ENCODE results near the gene SENP1.

The SENP1 gene

GRCh38 chr12:48142818-48143674 is 37.2 kb upstream of the SENP1 start:
- no peak overlapping the region for H2AFZ ChIP-seq (ENCODE audit: insufficient read depth, low read length, poor library complexity)
- no peak overlapping the region for H2BK120ac ChIP-seq (ENCODE audit: insufficient read depth, low read length, poor library complexity)
- no peak overlapping the region for H3K4me3 ChIP-seq (ENCODE audit: low read depth, low read length)
- WGBS (ENCODE audit: extremely low coverage, insufficient coverage, insufficient read length): no CpG with 5 or more reads among the region's 7 CpGs
- no peak overlapping the region for H3K4ac ChIP-seq (ENCODE audit: low read depth, low read length)
- H3K9ac ChIP-seq (ENCODE audit: low read length): no peak overlapping the region
- H3K79me1 ChIP-seq (ENCODE audit: low read length): no peaks in the 10 kb centered on the region
- no peak overlapping the region for H3K27ac ChIP-seq (ENCODE audit: low read depth, low read length)
- H3K4me1 ChIP-seq (ENCODE audit: control insufficient read depth in 1 of 2, insufficient read depth in 2 of 2, low read length in 2 of 2): no peaks in the 10 kb centered on the region
- no peak overlapping the region for H3K14ac ChIP-seq (ENCODE audit: low read length)
- no peak overlapping the region for H2BK5ac ChIP-seq (ENCODE audit: low read depth, low read length, poor library complexity)
- peaks cover 31 to 53% of the 10 kb centered on the region in 2 experiments for H3K36me3 ChIP-seq (ENCODE audit: control insufficient read depth in 1 of 2, insufficient read depth in 2 of 2, low read length in 2 of 2)
- no peak overlapping the region for H4K91ac ChIP-seq (ENCODE audit: low read depth, low read length)
- peaks cover 1% of the 10 kb centered on the region for H3K9me3 ChIP-seq (ENCODE audit: insufficient read depth, low read depth, low read length)
- H3K4me2 ChIP-seq (ENCODE audit: low read length): no peak overlapping the region
- H3K23ac ChIP-seq (ENCODE audit: low read length): no peak overlapping the region
- H3K27me3 ChIP-seq (ENCODE audit: insufficient read depth, low read length): no peaks in the 10 kb centered on the region
- H2AK5ac ChIP-seq (ENCODE audit: low read length): no peak overlapping the region
- no peak overlapping the region for H2BK12ac ChIP-seq (ENCODE audit: low read length)
- H3K18ac ChIP-seq (ENCODE audit: low read length): no peak overlapping the region
- H3K79me2 ChIP-seq (ENCODE audit: control insufficient read depth, insufficient read depth, low read length, poor library complexity): no peaks in the 10 kb centered on the region
- H4K12ac ChIP-seq (ENCODE audit: low read depth, low read length): no peak overlapping the region
- no peak overlapping the region for H4K8ac ChIP-seq (ENCODE audit: low read depth, low read length)
- no peak for DNase-seq

DNA sequence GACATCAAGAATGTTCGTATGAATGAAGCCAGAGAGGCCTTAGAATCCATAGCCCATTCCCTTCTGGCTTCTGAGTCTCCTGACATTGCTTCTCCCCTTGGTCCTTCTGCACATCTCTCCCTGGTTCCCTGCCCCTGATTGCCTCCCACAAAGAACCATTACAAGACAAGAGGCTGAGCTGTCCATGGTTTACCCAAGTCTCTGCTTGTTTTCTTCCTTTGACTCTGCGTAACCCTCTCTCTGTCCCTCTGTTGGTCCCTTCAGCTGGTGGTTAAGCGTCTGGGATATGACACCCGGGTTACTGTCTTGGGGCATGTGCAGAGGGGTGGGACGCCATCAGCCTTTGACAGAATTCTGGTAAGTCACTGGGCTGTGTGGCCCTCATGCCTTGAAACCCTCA is 29.1 kb upstream of the SENP1 start:
- Histone ChIP-seq H4K91ac (ENCODE audit: low read depth, low read length) (no peak overlapping the region), H3K4me2 (ENCODE audit: low read length) (no peak overlapping the region), H3K79me2 (ENCODE audit: control insufficient read depth, insufficient read depth, low read length, poor library complexity) (no peaks in the 10 kb centered on the region), H4K8ac (ENCODE audit: low read depth, low read length) (no peak overlapping the region), H2AFZ (ENCODE audit: insufficient read depth, low read length, poor library complexity) (no peak overlapping the region), H3K14ac (ENCODE audit: low read length) (no peak overlapping the region), H3K9ac (ENCODE audit: low read length) (no peak overlapping the region), H3K36me3 (ENCODE audit: control insufficient read depth in 1 of 2, insufficient read depth in 2 of 2, low read length in 2 of 2) (peaks cover 24 to 48% of the 10 kb centered on the region in 2 experiments), H3K4me1 (ENCODE audit: control insufficient read depth in 1 of 2, insufficient read depth in 2 of 2, low read length in 2 of 2) (no peaks in the 10 kb centered on the region), H3K23ac (ENCODE audit: low read length) (no peak overlapping the region), H3K18ac (ENCODE audit: low read length) (no peak overlapping the region), H4K12ac (ENCODE audit: low read depth, low read length) (no peak overlapping the region), H2BK5ac (ENCODE audit: low read depth, low read length, poor library complexity) (no peak overlapping the region), H2BK120ac (ENCODE audit: insufficient read depth, low read length, poor library complexity) (no peak overlapping the region), H2BK12ac (ENCODE audit: low read length) (no peak overlapping the region), H3K4ac (ENCODE audit: low read depth, low read length) (no peak overlapping the region), H3K27me3 (ENCODE audit: insufficient read depth, low read length) (no peaks in the 10 kb centered on the region), H3K79me1 (ENCODE audit: low read length) (no peaks in the 10 kb centered on the region), H3K27ac (ENCODE audit: low read depth, low read length) (no peak overlapping the region), H3K4me3 (ENCODE audit: low read depth, low read length) (no peak overlapping the region), H3K9me3 (ENCODE audit: insufficient read depth, low read depth, low read length) (no peaks in the 10 kb centered on the region), H2AK5ac (ENCODE audit: low read length) (no peak overlapping the region)
- no peak for DNase-seq
- WGBS (ENCODE audit: extremely low coverage, insufficient coverage, insufficient read length): no CpG with 5 or more reads among the region's 5 CpGs

DNA sequence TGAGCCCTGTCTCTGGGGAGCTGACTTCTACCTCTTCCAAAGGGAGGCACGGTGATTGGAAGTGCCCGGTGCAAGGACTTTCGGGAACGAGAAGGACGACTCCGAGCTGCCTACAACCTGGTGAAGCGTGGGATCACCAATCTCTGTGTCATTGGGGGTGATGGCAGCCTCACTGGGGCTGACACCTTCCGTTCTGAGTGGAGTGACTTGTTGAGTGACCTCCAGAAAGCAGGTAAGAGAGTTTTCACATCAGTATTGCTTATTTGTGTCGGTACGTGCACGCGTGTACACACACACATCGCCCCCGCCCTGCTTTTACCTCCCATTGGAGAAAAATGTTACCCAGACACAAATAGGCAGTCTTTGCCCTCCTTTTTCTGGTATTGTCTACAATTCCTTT is 26.9 kb upstream of the SENP1 start:
- Histone ChIP-seq H3K4me2 (ENCODE audit: low read length) (no peak overlapping the region), H2BK5ac (ENCODE audit: low read depth, low read length, poor library complexity) (no peak overlapping the region), H4K8ac (ENCODE audit: low read depth, low read length) (no peak overlapping the region), H3K4ac (ENCODE audit: low read depth, low read length) (no peak overlapping the region), H3K4me3 (ENCODE audit: low read depth, low read length) (no peak overlapping the region), H3K18ac (ENCODE audit: low read length) (no peak overlapping the region), H3K9ac (ENCODE audit: low read length) (no peak overlapping the region), H2AFZ (ENCODE audit: insufficient read depth, low read length, poor library complexity) (no peak overlapping the region), H3K9me3 (ENCODE audit: insufficient read depth, low read depth, low read length) (no peaks in the 10 kb centered on the region), H3K79me1 (ENCODE audit: low read length) (no peaks in the 10 kb centered on the region), H3K14ac (ENCODE audit: low read length) (no peak overlapping the region), H3K79me2 (ENCODE audit: control insufficient read depth, insufficient read depth, low read length, poor library complexity) (no peaks in the 10 kb centered on the region), H3K27ac (ENCODE audit: low read depth, low read length) (no peak overlapping the region), H3K4me1 (ENCODE audit: control insufficient read depth in 1 of 2, insufficient read depth in 2 of 2, low read length in 2 of 2) (no peaks in the 10 kb centered on the region), H4K91ac (ENCODE audit: low read depth, low read length) (no peak overlapping the region), H4K12ac (ENCODE audit: low read depth, low read length) (no peak overlapping the region), H2AK5ac (ENCODE audit: low read length) (no peak overlapping the region), H2BK120ac (ENCODE audit: insufficient read depth, low read length, poor library complexity) (no peak overlapping the region), H3K36me3 (ENCODE audit: control insufficient read depth in 1 of 2, insufficient read depth in 2 of 2, low read length in 2 of 2) (peaks cover 16 to 38% of the 10 kb centered on the region in 2 experiments), H3K27me3 (ENCODE audit: insufficient read depth, low read length) (no peaks in the 10 kb centered on the region), H2BK12ac (ENCODE audit: low read length) (no peak overlapping the region), H3K23ac (ENCODE audit: low read length) (no peak overlapping the region)
- WGBS (ENCODE audit: extremely low coverage, insufficient coverage, insufficient read length): no CpG with 5 or more reads among the region's 14 CpGs
- no peak for DNase-seq

GRCh38 chr12:48131517-48131916 is 25.6 kb upstream of the SENP1 start:
- Histone ChIP-seq H3K4me3 (ENCODE audit: low read depth, low read length) (no peak overlapping the region), H3K27ac (ENCODE audit: low read depth, low read length) (no peak overlapping the region), H3K36me3 (ENCODE audit: control insufficient read depth in 1 of 2, insufficient read depth in 2 of 2, low read length in 2 of 2) (peaks cover 16 to 34% of the 10 kb centered on the region in 2 experiments), H4K91ac (ENCODE audit: low read depth, low read length) (no peak overlapping the region), H3K18ac (ENCODE audit: low read length) (no peak overlapping the region), H3K27me3 (ENCODE audit: insufficient read depth, low read length) (no peaks in the 10 kb centered on the region), H2BK5ac (ENCODE audit: low read depth, low read length, poor library complexity) (no peak overlapping the region), H4K12ac (ENCODE audit: low read depth, low read length) (no peak overlapping the region), H3K4ac (ENCODE audit: low read depth, low read length) (no peak overlapping the region), H3K14ac (ENCODE audit: low read length) (no peak overlapping the region), H3K23ac (ENCODE audit: low read length) (no peak overlapping the region), H2BK120ac (ENCODE audit: insufficient read depth, low read length, poor library complexity) (no peak overlapping the region), H3K4me2 (ENCODE audit: low read length) (no peak overlapping the region), H3K79me1 (ENCODE audit: low read length) (no peaks in the 10 kb centered on the region), H2AFZ (ENCODE audit: insufficient read depth, low read length, poor library complexity) (no peak overlapping the region), H2AK5ac (ENCODE audit: low read length) (no peak overlapping the region), H2BK12ac (ENCODE audit: low read length) (no peak overlapping the region), H3K4me1 (ENCODE audit: control insufficient read depth in 1 of 2, insufficient read depth in 2 of 2, low read length in 2 of 2) (no peaks in the 10 kb centered on the region), H3K9ac (ENCODE audit: low read length) (no peak overlapping the region), H3K79me2 (ENCODE audit: control insufficient read depth, insufficient read depth, low read length, poor library complexity) (no peaks in the 10 kb centered on the region), H3K9me3 (ENCODE audit: insufficient read depth, low read depth, low read length) (no peaks in the 10 kb centered on the region), H4K8ac (ENCODE audit: low read depth, low read length) (no peak overlapping the region)
- no CpG with 5 or more reads among the region's 2 CpGs for WGBS (ENCODE audit: extremely low coverage, insufficient coverage, insufficient read length)
- DNase-seq: no peak

Data from trophoblast cell (in vitro differentiated cells and primary cell).